Measurements from ENCODE around the gene DLK2.
"Not testable (repeated sequence)": the region's sequence is repeated elsewhere in the genome, so short reads cannot be mapped to it uniquely, and the experiment has no call there.

Gene DLK2

GRCh38 chr6:43455531-43456428 is at the start of gene DLK2:
Gene DLK2, minus strand, starts transcription at chr6:43455548. Its CDS starts 723 bp downstream, at chr6:43454825.
- DNase-seq (ENCODE audit: low read depth in 2 of 2, low spot score in 1 of 2): peak in 1 of 2 donors; percentile 5

- DNase-seq (ENCODE audit: low read depth in 2 of 2, low spot score in 1 of 2): no peak
Measured at GRCh38 chr6:43503443-43503842, 48.1 kb upstream of the DLK2 start.

GRCh38 chr6:43502666-43503065 is 47.3 kb upstream of the DLK2 start:
- DNase-seq (ENCODE audit: low read depth in 2 of 2, low spot score in 1 of 2): no peak

- DNase-seq (ENCODE audit: low read depth in 2 of 2, low spot score in 1 of 2): no peak
Measured at GRCh38 chr6:43500921-43501320, 45.6 kb upstream of the DLK2 start.

GRCh38 chr6:43499028-43499815 is 43.9 kb upstream of the DLK2 start:
- no peak for DNase-seq (ENCODE audit: low read depth in 2 of 2, low spot score in 1 of 2)

- not testable (repeated sequence) for DNase-seq (ENCODE audit: low read depth in 2 of 2, low spot score in 1 of 2)
Measured at GRCh38 chr6:43498291-43498690, 42.9 kb upstream of the DLK2 start.

GRCh38 chr6:43497689-43498088 is 42.3 kb upstream of the DLK2 start:
- no peak for DNase-seq (ENCODE audit: low read depth in 2 of 2, low spot score in 1 of 2)

- DNase-seq (ENCODE audit: low read depth in 2 of 2, low spot score in 1 of 2): no peak
Measured at GRCh38 chr6:43497129-43497396, 41.7 kb upstream of the DLK2 start.

- no peak for DNase-seq (ENCODE audit: low read depth in 2 of 2, low spot score in 1 of 2)
Measured at GRCh38 chr6:43496370-43497128, 41.2 kb upstream of the DLK2 start.

- no peak for DNase-seq (ENCODE audit: low read depth in 2 of 2, low spot score in 1 of 2)
Measured at GRCh38 chr6:43495409-43495941, 40.1 kb upstream of the DLK2 start.

- DNase-seq (ENCODE audit: low read depth in 2 of 2, low spot score in 1 of 2): no peak
Measured at GRCh38 chr6:43494766-43495165, 39.4 kb upstream of the DLK2 start.

- no peak for DNase-seq (ENCODE audit: low read depth in 2 of 2, low spot score in 1 of 2)
Measured at GRCh38 chr6:43494321-43494720, 39.0 kb upstream of the DLK2 start.

GRCh38 chr6:43493833-43494232 is 38.5 kb upstream of the DLK2 start:
- DNase-seq (ENCODE audit: low read depth in 2 of 2, low spot score in 1 of 2): no peak

- no peak for DNase-seq (ENCODE audit: low read depth in 2 of 2, low spot score in 1 of 2)
Measured at GRCh38 chr6:43493230-43493629, 37.9 kb upstream of the DLK2 start.

- no peak for DNase-seq (ENCODE audit: low read depth in 2 of 2, low spot score in 1 of 2)
Measured at GRCh38 chr6:43492673-43493072, 37.3 kb upstream of the DLK2 start.

GRCh38 chr6:43491750-43492661 is 36.7 kb upstream of the DLK2 start:
- DNase-seq (ENCODE audit: low read depth in 2 of 2, low spot score in 1 of 2): no peak

- DNase-seq (ENCODE audit: low read depth in 2 of 2, low spot score in 1 of 2): no peak
Measured at GRCh38 chr6:43490523-43490939, 35.2 kb upstream of the DLK2 start.

GRCh38 chr6:43489277-43490072 is 34.1 kb upstream of the DLK2 start:
- DNase-seq (ENCODE audit: low read depth in 2 of 2, low spot score in 1 of 2): no peak

GRCh38 chr6:43488667-43489276 is 33.4 kb upstream of the DLK2 start:
- DNase-seq (ENCODE audit: low read depth in 2 of 2, low spot score in 1 of 2): no peak

Measured in stimulated activated CD8-positive, alpha-beta memory T cell treated with anti-CD3 and anti-CD28 coated beads, Interleukin-4, amount 100 ng/mL, for 1 hour (primary cell).